Activated CD4-positive, alpha-beta T cell treated with anti-CD3 and anti-CD28 coated beads, Interleukin-2, amount 10 ng/mL, durations not matched to agents 24 days and 14 days (primary cell): ENCODE measurements around the gene CACNA2D4. TPM values are rescaled to one million over a fixed set of nuclear protein-coding genes. Genes with fewer than 3 reads are reported as not detected.

Experiments
- total RNA-seq: library from RNA; stranded (reverse); gene quantifications from 2 replicates; pipeline ENCODE4 v1.2.3, GENCODE V29; 2022

CACNA2D4 gene
- total RNA-seq, 1 donor from 2014 or later, result 6.8 TPM

Other genes starting within 250 kb of the CACNA2D4 start
- 68.7 and 71.2 TPM in 2 replicates for gene ADIPOR2, start 227.6 kb downstream of the CACNA2D4 start, total RNA-seq
- 0.05 and 0.16 TPM in 2 replicates for gene LRTM2, start 98.1 kb downstream of the CACNA2D4 start, total RNA-seq
- gene DCP1B, start 85.8 kb upstream of the CACNA2D4 start, total RNA-seq, result 9.9 and 10.4 TPM in 2 replicates
- gene CACNA1C, start 134.3 kb upstream of the CACNA2D4 start, total RNA-seq, result 0.07 TPM in 2 replicates